Esophagus squamous epithelium (tissue), 4 donors: ENCODE measurements around the gene CNGB1.

ENCODE experiments used
- CTCF ChIP-seq, 6 experiments: fragments of 450-650 bp in 4 of 6; fragments of 200-600 bp in 2 of 6; sonication (generic) in 2 of 6; IDR thresholded peaks; one replicate each; pipeline ENCODE4 v1.5.1; 2016 to 2019; ENCODE audit warnings: antibody characterized with exemption in 6 of 6, mild to moderate bottlenecking in 4 of 6, moderate library complexity in 4 of 6
- POLR2A ChIP-seq, 4 donors: fragments of 450-650 bp; IDR thresholded peaks; one replicate each; pipeline ENCODE4 v1.6.1; 2017; ENCODE audit warnings: antibody characterized with exemption in 4 of 4, mild to moderate bottlenecking in 4 of 4, moderate library complexity in 3 of 4

- no peak for TF ChIP-seq POLR2A (IDR thresholded peaks at IDR 0.05)
- TF ChIP-seq CTCF (IDR thresholded peaks at IDR 0.05) = no peak
Measured at GRCh38 chr16:57995721-57996405, 24.9 kb upstream of the CNGB1 start.
